GM19395 (cell line): ENCODE results near the gene MOBP.
"Not testable (repeated sequence)": the region's sequence is repeated elsewhere in the genome, so short reads cannot be mapped to it uniquely, and the experiment has no call there.

Experiments
- ATAC-seq: cut with Tn5 transposase; IDR thresholded peaks from one replicate; pipeline ENCODE4 v1.9.1; 2021; ENCODE audit warnings: mild to moderate bottlenecking, moderate library complexity; ENCODE audit not compliant: unreplicated experiment

The MOBP gene, protein sequence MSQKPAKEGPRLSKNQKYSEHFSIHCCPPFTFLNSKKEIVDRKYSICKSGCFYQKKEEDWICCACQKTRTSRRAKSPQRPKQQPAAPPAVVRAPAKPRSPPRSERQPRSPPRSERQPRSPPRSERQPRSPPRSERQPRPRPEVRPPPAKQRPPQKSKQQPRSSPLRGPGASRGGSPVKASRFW

DNA sequence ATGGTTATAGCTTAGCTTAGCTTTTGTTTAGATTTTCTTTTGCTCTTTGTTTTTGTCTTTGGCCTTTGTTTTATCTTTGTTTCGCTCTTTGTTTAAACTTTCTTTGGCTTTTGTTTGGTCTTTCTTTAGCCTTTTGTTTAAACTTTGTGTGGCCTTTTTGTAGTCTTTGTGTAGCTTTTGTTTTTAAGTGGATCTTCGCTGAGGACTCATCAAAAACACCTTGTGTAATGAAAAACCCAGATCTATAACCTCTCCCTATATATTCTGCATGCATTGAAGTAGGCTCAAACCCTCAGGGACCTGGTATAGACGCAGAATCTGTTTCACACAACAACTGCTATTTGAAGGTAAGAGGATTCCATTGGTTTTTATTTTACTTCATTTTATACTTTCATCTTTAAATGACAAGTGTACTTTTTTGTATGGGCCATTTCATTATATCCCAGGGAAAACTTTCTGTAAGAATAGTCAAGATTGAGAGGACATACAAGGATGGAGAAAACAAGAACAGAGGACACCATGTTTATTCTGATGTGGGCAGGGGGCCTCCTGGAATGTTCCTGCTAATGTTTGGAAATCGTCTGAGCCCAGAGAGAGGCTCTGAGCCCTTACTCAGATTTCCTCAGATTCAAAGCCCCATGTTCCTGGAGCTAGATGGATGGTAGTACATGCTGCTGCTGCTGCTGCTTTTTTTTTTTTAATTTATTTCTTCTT, at the start of gene MOBP:
TSS of gene MOBP (plus strand) at position 287 of the 714 bp plus-strand sequence. CDS start 34,390 bp downstream, outside the sequence.
- ATAC-seq, result no peak

- ATAC-seq, result not testable (repeated sequence)
Observed at GRCh38 chr3:39418556-39419225, 48.8 kb upstream of the MOBP start.

DNA sequence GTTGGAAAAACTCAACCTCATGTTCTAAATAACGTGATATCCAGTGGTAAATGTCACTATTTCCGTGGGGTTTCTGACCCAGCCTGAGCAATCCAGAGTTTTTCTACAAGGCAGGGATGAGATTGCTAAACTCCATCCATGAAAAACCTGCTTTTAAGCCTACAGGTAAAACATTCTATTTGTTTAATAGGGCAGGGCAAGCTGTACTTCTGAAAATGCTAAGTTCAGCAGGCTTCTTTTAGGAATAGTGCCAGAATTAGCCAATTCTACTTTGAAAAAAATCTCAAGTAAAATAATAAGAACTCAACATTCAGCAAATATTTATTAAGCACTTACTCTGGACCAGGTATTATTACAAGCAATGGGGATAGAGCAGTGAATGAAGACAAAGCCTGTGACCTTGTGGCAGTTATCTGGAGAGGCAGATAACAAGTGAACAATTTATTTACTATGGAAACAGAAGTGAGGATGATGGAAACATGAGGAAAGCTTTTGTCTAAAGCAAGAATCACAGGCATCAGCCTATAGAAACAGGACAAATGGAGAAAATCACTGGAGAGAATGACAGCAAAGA, 47.7 kb upstream of the MOBP start:
- no peak for ATAC-seq

GRCh38 chr3:39420543-39420942, 46.9 kb upstream of the MOBP start:
- ATAC-seq, result no peak

- no peak for ATAC-seq
Observed at GRCh38 chr3:39423436-39423970, 44.0 kb upstream of the MOBP start.

GRCh38 chr3:39426312-39426711, 41.2 kb upstream of the MOBP start:
- ATAC-seq, result no peak

DNA sequence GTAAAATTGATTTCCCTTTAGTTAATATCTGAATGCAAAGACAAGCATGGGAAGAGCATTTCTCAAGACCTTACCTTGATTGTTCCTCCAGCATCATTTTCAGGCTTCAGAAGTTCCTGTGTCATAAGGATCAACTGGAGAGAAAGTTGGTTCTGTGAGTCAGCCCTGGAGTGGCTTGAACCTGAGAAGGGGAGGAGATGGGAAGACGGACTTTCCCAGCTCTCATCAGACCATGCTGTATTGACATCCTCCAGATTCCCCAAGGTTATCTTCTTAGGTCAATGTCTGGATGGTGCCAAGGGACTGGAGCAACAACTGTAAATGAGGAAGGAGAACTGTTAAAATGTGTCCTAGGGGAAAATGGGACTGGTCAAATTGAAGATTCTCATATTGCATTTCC, 40.0 kb upstream of the MOBP start:
- ATAC-seq, result no peak

DNA sequence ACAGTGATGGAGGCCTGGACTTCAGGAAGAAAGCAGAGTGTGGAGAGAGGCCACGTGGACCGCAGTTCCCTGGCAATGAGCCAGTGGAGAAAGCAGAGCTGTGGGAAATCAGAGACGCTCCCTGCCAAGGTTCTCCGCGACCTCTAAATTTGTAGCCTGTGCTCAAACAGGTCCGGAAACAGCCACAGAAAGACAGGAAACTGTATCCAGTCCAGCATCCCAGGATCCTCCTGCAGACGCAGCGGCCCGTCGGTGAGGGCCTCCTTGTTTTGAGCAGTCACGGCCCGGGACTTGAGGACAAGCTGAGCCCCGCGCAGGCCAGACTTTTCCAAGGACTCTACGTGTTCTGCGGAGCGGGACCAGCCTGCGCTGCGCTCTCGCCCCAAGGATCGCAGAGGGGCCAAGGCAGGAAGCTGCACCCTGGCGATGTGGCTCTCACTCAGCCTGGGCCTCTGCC, 38.7 kb upstream of the MOBP start:
- ATAC-seq, result no peak

DNA sequence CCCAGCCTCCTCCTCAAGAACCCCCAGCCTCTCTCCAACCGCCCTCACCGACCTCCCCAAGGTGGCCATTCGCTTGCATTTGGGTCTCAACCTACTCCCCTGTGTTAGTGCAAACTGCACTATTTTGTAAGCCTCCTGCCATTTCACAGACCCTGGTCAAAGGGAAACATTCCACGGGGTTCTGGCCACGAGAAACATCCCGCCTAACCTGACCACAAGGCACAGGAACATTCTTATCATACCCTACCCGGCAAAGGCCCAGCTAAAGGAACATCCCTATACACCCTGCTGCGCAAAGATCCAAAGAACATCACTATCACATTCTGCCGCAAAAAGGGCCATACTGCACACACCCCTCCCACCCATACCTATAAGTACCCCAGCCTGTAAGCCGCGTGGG, 38.0 kb upstream of the MOBP start:
- no peak for ATAC-seq

DNA sequence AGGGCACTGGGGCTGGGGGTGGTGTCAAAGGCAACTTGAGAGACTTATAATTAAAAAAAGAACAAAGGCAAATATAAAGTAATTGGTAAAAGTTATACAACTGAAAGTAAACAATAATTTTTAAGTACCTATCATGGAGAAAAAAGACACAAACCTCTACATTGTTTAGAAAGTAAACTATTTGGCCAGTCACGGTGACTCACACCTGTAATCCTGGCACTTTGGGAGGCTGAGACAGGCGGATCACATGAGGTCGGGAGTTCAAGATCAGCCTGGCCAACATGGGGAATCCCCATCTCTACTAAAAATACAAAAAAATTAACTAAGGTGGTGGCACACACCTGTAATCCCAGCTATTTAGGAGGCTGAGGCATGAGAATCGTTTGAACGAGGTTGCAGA, 35.1 kb upstream of the MOBP start:
- ATAC-seq, result no peak

GRCh38 chr3:39433642-39434041, 33.8 kb upstream of the MOBP start:
- ATAC-seq, result no peak

GRCh38 chr3:39434574-39434973, 32.9 kb upstream of the MOBP start:
- peak; percentile 67 for ATAC-seq

GRCh38 chr3:39435006-39435748, 32.3 kb upstream of the MOBP start:
- no peak for ATAC-seq

GRCh38 chr3:39438880-39439279, 28.6 kb upstream of the MOBP start:
- ATAC-seq, result no peak

- ATAC-seq, result no peak
Observed at GRCh38 chr3:39440316-39440715, 27.2 kb upstream of the MOBP start.

DNA sequence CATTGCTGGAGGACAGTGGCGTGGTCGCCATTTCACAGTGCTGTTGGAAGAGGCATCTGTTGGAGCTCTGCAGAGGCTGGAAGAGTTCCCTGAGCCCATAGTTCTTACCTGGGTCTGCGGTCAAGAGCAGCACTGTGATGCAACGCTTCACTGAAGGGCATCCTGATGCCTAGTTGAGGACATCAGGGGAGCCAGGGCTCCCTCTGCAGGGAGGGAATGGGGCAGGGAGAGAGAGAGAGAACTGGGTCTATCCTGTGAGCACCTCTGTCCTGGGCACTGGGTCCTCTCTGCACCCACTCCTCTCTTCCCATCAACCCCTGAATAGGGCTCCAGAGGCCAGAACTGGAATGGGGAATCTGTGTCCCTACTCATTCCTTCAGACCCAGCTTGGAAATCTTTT, 23.9 kb upstream of the MOBP start:
- no peak for ATAC-seq

DNA sequence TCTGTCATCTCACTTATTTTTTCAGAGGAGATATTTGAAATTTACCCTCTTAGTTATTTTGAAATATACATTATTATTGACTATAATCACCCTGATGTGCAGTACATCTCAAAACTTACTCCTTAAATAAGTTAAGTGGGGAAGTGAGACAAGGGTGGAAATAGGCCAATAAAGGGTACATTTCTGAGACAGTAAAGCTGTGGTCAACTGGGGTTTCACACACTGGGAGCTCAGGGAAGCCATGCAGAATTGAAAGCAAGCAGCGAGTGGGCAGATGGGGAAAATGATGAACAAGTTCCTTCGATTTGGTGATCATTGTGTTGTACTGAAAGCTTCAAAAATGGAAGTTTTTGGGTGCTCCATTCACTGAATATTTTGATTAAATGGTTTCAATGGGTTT, 21.6 kb upstream of the MOBP start:
- no peak for ATAC-seq

- ATAC-seq, result no peak
Observed at GRCh38 chr3:39446444-39446843, 21.0 kb upstream of the MOBP start.

DNA sequence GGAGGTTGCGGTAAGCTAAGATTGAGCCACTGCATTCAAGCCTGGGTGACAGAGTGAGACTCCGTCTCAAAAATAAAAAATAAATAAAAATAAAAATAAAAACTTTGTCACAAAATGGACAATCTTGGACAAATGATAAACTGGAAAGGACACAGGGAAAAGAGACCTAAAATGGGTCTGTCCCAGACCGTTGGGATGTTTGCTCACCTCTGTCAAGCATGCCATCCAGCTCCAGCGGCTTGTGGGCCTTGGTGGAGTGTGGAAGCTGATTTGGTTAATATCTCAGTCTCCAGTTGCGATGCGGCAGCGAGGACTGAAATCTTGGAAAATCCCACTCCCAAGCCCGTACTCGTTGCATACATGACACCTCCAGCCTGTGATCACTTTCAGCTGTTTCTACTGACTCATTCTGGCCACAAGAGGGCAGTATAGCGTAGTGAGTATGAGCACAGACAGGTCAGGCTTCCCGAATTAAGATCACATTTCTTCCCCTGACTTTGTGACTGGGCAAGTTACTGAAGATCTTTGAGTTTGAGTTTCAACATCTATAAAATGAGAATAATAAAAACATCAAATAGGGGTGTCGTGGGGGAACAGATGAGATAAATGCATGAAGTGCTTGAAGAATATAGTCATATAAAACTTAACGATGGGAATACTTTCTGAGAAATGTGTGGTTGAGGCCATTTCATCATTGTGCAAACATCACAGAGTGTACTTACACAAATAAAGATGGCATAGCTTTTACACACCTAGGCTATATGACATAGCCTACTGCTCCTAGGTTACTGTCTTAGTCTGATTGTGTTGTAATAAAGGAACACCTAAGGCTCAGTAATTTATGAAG, 19.6 kb upstream of the MOBP start:
- peak; percentile 91 for ATAC-seq
